Measurements from ENCODE around the gene DST. TPM values are rescaled to one million over a fixed set of nuclear protein-coding genes. Genes with fewer than 3 reads are reported as not detected.

DST gene
- total and polyA plus RNA-seq, 2 of the 4 experiments (the other 2 are of a cell fraction): 97.7 to 452 TPM

DNA sequence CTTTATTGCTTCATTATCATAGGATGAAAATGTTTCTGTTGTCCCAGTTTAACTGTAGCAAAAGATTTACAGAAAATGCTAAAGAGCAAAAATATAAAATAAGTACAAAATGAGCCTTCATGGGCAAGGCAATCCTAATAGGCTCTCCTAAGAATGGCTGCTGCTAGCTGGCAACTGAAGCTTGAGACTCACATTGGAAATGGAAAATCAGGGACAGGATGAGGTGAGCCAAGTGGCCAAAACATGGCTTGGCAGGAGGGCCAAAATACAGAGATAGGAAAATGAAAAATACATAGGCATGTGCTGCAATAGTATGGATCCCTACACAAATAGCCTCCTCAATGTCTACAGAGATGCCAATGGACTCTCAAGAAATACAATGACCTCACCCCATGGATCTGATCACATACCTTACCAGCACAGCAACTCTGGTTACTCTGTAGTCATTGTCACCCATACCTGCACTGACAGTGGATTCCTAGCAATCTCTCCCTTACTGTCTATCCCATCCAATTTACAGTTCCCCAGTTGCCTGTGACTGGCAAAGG lies 105.4 kb downstream of the DST start:
- ChIA-PET CTCF (no interaction called here), POLR2A (ENCODE audit: unreplicated experiment) (no interaction called here)
- no TSS peak for BruUV-seq (replicated peaks)
- no peak for DNase-seq
- H2BK120ac ChIP-seq (ENCODE audit: low read depth, low read length): 0 out of 2 replicates have a peak overlapping the region, but pooled peaks have one; percentile 5
- H3K79me1 ChIP-seq (ENCODE audit: low read depth in 1 of 2, low read length in 2 of 2): peaks cover 43 to 70% of the 10 kb centered on the region in 2 experiments
- H3K23ac ChIP-seq (ENCODE audit: low read depth, low read length): peak overlapping the region; percentile 70
- peak overlapping the region; percentile 2; the same call in 1 of the 2 replicates for H3K27ac ChIP-seq (ENCODE audit: insufficient read depth, low read length)
- no peaks in the 10 kb centered on the region for H3K27me3 ChIP-seq (ENCODE audit: control insufficient read depth, insufficient read depth, low read length)
- H3K36me3 ChIP-seq (ENCODE audit: control insufficient read depth, insufficient read depth, low read length): peaks cover 24% of the 10 kb centered on the region
- no peak overlapping the region for H3K9ac ChIP-seq (ENCODE audit: low read depth, low read length)
- in situ Hi-C loops (cut with MboI; ENCODE audit: low sequenced_read_pairs): no loop called here
- no peak overlapping the region for H2AFZ ChIP-seq (replicated peaks; ENCODE audit: low read length, poor library complexity)
- intact Hi-C loops (cut with micrococcal nuclease): no loop called here
- no peak overlapping the region; the same call in 1 of the 2 replicates for H3K4ac ChIP-seq (ENCODE audit: low read depth, low read length)
- peaks cover 4% of the 10 kb centered on the region; the same call in 1 of the 2 replicates for H4K20me1 ChIP-seq (ENCODE audit: insufficient read depth, low read length)
- H3K14ac ChIP-seq (replicated peaks; ENCODE audit: low read depth, low read length): peak overlapping the region; percentile 47
- TF ChIP-seq RCOR1 (IDR thresholded peaks at IDR 0.05; ENCODE audit: insufficient replicate concordance, low read length) (no peak), MXI1 (IDR thresholded peaks at IDR 0.05; ENCODE audit: borderline replicate concordance, low read depth, low read length) (no peak), CEBPB (IDR thresholded peaks at IDR 0.05; ENCODE audit: low read depth, low read length) (no peak), POLR2A (IDR thresholded peaks at IDR 0.05; ENCODE audit: low read depth, low read length) (no peak), SMC3 (IDR thresholded peaks at IDR 0.05; ENCODE audit: low read depth, low read length) (no peak), RFX5 (IDR thresholded peaks at IDR 0.05; ENCODE audit: low read depth, low read length) (no peak), MAZ (IDR thresholded peaks at IDR 0.05; ENCODE audit: borderline replicate concordance, low read depth, low read length) (no peak), MAFK (IDR thresholded peaks at IDR 0.05; ENCODE audit: low read depth, low read length) (no peak), NFE2L2 (IDR thresholded peaks at IDR 0.05; ENCODE audit: low read depth, low read length) (no peak), CHD1 (IDR thresholded peaks at IDR 0.05; ENCODE audit: low read depth, low read length) (no peak), FOS (IDR thresholded peaks at IDR 0.05; ENCODE audit: low read depth, low read length) (no peak), RAD21 (IDR thresholded peaks at IDR 0.05; ENCODE audit: low read length) (no peak)
- TF ChIP-seq, protein P1, sequence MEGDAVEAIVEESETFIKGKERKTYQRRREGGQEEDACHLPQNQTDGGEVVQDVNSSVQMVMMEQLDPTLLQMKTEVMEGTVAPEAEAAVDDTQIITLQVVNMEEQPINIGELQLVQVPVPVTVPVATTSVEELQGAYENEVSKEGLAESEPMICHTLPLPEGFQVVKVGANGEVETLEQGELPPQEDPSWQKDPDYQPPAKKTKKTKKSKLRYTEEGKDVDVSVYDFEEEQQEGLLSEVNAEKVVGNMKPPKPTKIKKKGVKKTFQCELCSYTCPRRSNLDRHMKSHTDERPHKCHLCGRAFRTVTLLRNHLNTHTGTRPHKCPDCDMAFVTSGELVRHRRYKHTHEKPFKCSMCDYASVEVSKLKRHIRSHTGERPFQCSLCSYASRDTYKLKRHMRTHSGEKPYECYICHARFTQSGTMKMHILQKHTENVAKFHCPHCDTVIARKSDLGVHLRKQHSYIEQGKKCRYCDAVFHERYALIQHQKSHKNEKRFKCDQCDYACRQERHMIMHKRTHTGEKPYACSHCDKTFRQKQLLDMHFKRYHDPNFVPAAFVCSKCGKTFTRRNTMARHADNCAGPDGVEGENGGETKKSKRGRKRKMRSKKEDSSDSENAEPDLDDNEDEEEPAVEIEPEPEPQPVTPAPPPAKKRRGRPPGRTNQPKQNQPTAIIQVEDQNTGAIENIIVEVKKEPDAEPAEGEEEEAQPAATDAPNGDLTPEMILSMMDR (conservative IDR thresholded peaks at IDR 0.05; ENCODE audit: low read depth, low read length): no peak
- TF ChIP-seq, protein P2, sequence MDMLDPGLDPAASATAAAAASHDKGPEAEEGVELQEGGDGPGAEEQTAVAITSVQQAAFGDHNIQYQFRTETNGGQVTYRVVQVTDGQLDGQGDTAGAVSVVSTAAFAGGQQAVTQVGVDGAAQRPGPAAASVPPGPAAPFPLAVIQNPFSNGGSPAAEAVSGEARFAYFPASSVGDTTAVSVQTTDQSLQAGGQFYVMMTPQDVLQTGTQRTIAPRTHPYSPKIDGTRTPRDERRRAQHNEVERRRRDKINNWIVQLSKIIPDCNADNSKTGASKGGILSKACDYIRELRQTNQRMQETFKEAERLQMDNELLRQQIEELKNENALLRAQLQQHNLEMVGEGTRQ (IDR thresholded peaks at IDR 0.05; ENCODE audit: low read depth, low read length): no peak
- TF ChIP-seq, protein P3, sequence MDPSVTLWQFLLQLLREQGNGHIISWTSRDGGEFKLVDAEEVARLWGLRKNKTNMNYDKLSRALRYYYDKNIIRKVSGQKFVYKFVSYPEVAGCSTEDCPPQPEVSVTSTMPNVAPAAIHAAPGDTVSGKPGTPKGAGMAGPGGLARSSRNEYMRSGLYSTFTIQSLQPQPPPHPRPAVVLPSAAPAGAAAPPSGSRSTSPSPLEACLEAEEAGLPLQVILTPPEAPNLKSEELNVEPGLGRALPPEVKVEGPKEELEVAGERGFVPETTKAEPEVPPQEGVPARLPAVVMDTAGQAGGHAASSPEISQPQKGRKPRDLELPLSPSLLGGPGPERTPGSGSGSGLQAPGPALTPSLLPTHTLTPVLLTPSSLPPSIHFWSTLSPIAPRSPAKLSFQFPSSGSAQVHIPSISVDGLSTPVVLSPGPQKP (IDR thresholded peaks at IDR 0.05; ENCODE audit: borderline replicate concordance, low read depth, low read length): no peak
- no peaks in the 10 kb centered on the region for H3K9me3 ChIP-seq (ENCODE audit: control insufficient read depth, insufficient read depth, low read length)
- H2BK20ac ChIP-seq (ENCODE audit: low read depth, low read length): 0 out of 2 replicates have a peak overlapping the region, but pooled peaks have one; percentile 16
- no peak overlapping the region for H2AK5ac ChIP-seq (ENCODE audit: low read depth, low read length)
- H2AK9ac ChIP-seq (replicated peaks; ENCODE audit: low read depth, low read length, poor library complexity): no peak overlapping the region
- H2BK5ac ChIP-seq (ENCODE audit: low read depth, low read length, poor library complexity, severe bottlenecking): peak overlapping the region; percentile 25
- no peak overlapping the region for H3K56ac ChIP-seq (ENCODE audit: extremely low read depth, insufficient read depth, low read length)
- H3K9me1 ChIP-seq (ENCODE audit: insufficient read depth, low read length): peaks cover 6% of the 10 kb centered on the region
- no peak overlapping the region for H2BK15ac ChIP-seq (ENCODE audit: low read depth, low read length)
- H3K4me2 ChIP-seq (ENCODE audit: low read depth, low read length): peak overlapping the region; percentile 16; the same call in 1 of the 2 replicates
- no peak for ATAC-seq (ENCODE audit: low read depth)
- peaks cover 7% of the 10 kb centered on the region for H3K4me1 ChIP-seq (ENCODE audit: control insufficient read depth, insufficient read depth, low read length)
- peak overlapping the region in 1 of 2 experiments; percentile 24; a peak in 1 of 4 replicates for H4K8ac ChIP-seq (ENCODE audit: low read depth in 2 of 2, low read length in 2 of 2)
- no peak overlapping the region for H3K18ac ChIP-seq (ENCODE audit: low read depth, low read length)
- H4K91ac ChIP-seq (ENCODE audit: insufficient read depth, low read depth, low read length): no peak overlapping the region
- no peak overlapping the region for H3K4me3 ChIP-seq (ENCODE audit: insufficient read depth, low read depth, low read length)
- no peak overlapping the region for H4K5ac ChIP-seq (ENCODE audit: low read depth, low read length)
- dilution Hi-C loops (cut with HindIII; ENCODE audit: low sequenced_read_pairs, unreplicated experiment): no loop called here
